ENCODE data around the gene GART. TPM values are rescaled to one million over a fixed set of nuclear protein-coding genes. Genes with fewer than 3 reads are reported as not detected.
A peak's percentile ranks its signal among the peaks of the same experiment; 100 is the strongest.

The GART gene
- total RNA-seq, 1 experiment from 2014 or later: 241 TPM

- intact Hi-C loops (cut with micrococcal nuclease): no loop called here
- peak overlapping the region; percentile 87 for H2AFZ ChIP-seq (ENCODE audit: low read depth, low read length, poor library complexity, severe bottlenecking)
- no peak for TF ChIP-seq TCF7L2 (IDR thresholded peaks at IDR 0.05; ENCODE audit: borderline replicate concordance, extremely low read depth, insufficient read depth, insufficient read length)
- no peaks in the 10 kb centered on the region for H4K20me1 ChIP-seq (ENCODE audit: insufficient read depth)
- POLR2A ChIA-PET: interaction anchor here (0.9 to 3.8 kb wide), 3 partner anchors 9 to 15 kb away, joined by 3 to 52 read pairs (median 4); partner anchors contain the start of gene TMEM50B
- peak overlapping the region; percentile 34; the same call in 1 of the 2 replicates for H3K27ac ChIP-seq (ENCODE audit: low read depth, low read length)
- H3K79me2 ChIP-seq (ENCODE audit: insufficient read depth, low read length): no peaks in the 10 kb centered on the region
- RAD21 ChIA-PET (ENCODE audit: low non-redundant PET in 1 of 2, low total read pairs in 2 of 2, uncharacterized antibody in 2 of 2, unreplicated experiment in 2 of 2): no interaction called here
- CTCF ChIA-PET: interaction anchor here (0.8 to 1.2 kb wide), 2 partner anchors 11 to 114 kb away, joined by 3 to 7 read pairs; partner anchors contain the start of gene TMEM50B
- no peaks in the 10 kb centered on the region for H3K9me3 ChIP-seq (ENCODE audit: control insufficient read depth in 1 of 2, insufficient read depth in 1 of 2, low read depth in 1 of 2, low read length in 2 of 2)
- H3K36me3 ChIP-seq (ENCODE audit: control insufficient read depth in 1 of 2, insufficient read depth in 2 of 2, low read length in 2 of 2): no peaks in the 10 kb centered on the region
- peak overlapping the region; percentile 60 to 69 for H3K4me3 ChIP-seq (replicated peaks in 1 of 2; ENCODE audit: low read depth in 1 of 2, low read length in 2 of 2)
- H3K27me3 ChIP-seq (ENCODE audit: insufficient read depth, low read length): no peaks in the 10 kb centered on the region
- H3K9me2 ChIP-seq (ENCODE audit: insufficient read depth): no peaks in the 10 kb centered on the region
- peaks cover 5 to 10% of the 10 kb centered on the region in 2 experiments; a peak in 2 of 4 replicates for H3K4me1 ChIP-seq (ENCODE audit: control insufficient read depth in 1 of 2, insufficient read depth in 2 of 2, low read length in 2 of 2)
- H3K9ac ChIP-seq (ENCODE audit: low read length): peak overlapping the region; percentile 51
- TSS peak; percentile 65 for BruUV-seq (replicated peaks)
- DNase-seq (ENCODE audit: low read depth, low spot score) (peak; percentile 7), ATAC-seq (no peak; the same call in 1 of the 2 replicates)
- peak overlapping the region; percentile 79 for H3K4me2 ChIP-seq (ENCODE audit: low read length)
Observed at GRCh38 chr21:33490991-33491372, 50.9 kb downstream of the GART start.

- Histone ChIP-seq H3K9me3 (ENCODE audit: control insufficient read depth in 1 of 2, insufficient read depth in 1 of 2, low read depth in 1 of 2, low read length in 2 of 2) (no peaks in the 10 kb centered on the region), H3K9me2 (ENCODE audit: insufficient read depth) (no peaks in the 10 kb centered on the region), H3K4me2 (ENCODE audit: low read length) (no peak overlapping the region), H3K4me1 (ENCODE audit: control insufficient read depth in 1 of 2, insufficient read depth in 2 of 2, low read length in 2 of 2) (peaks cover 5 to 10% of the 10 kb centered on the region in 2 experiments; a peak in 2 of 4 replicates), H4K20me1 (ENCODE audit: insufficient read depth) (no peaks in the 10 kb centered on the region), H3K79me2 (ENCODE audit: insufficient read depth, low read length) (no peaks in the 10 kb centered on the region), H3K27ac (ENCODE audit: low read depth, low read length) (no peak overlapping the region), H3K36me3 (ENCODE audit: control insufficient read depth in 1 of 2, insufficient read depth in 2 of 2, low read length in 2 of 2) (no peaks in the 10 kb centered on the region), H3K27me3 (ENCODE audit: insufficient read depth, low read length) (no peaks in the 10 kb centered on the region), H3K9ac (ENCODE audit: low read length) (no peak overlapping the region), H3K4me3 (replicated peaks in 1 of 2; ENCODE audit: low read depth in 1 of 2, low read length in 2 of 2) (no peak overlapping the region), H2AFZ (ENCODE audit: low read depth, low read length, poor library complexity, severe bottlenecking) (no peak overlapping the region)
- no peak for DNase-seq (ENCODE audit: low read depth, low spot score)
- CTCF ChIA-PET: no interaction called here
- TF ChIP-seq YY1 (IDR thresholded peaks at IDR 0.05; ENCODE audit: extremely low read depth, insufficient replicate concordance, low read depth, low read length) (no peak), SIN3A (IDR thresholded peaks at IDR 0.05; ENCODE audit: low read depth) (no peak), ZFX (IDR thresholded peaks at IDR 0.05) (no peak), REST (IDR thresholded peaks at IDR 0.05; ENCODE audit: low read depth) (no peak), CEBPB (IDR thresholded peaks at IDR 0.05; ENCODE audit: low read depth) (no peak), EZH2phosphoT487 (IDR thresholded peaks at IDR 0.05; ENCODE audit: borderline replicate concordance) (no peak), CTCF (IDR thresholded peaks at IDR 0.05 in 2 of 3, conservative IDR thresholded peaks at IDR 0.05 in 1 of 3; ENCODE audit: borderline replicate concordance in 1 of 3, insufficient read depth in 1 of 3, low read depth in 2 of 3, low read length in 2 of 3) (no peak), MAX (IDR thresholded peaks at IDR 0.05) (no peak), JUND (IDR thresholded peaks at IDR 0.05) (no peak), SRF (IDR thresholded peaks at IDR 0.05; ENCODE audit: low read depth) (no peak), POLR2A (IDR thresholded peaks at IDR 0.05; ENCODE audit: borderline replicate concordance, extremely low read depth, insufficient read depth, insufficient read length) (no peak), EZH2 (IDR thresholded peaks at IDR 0.05) (no peak), TCF7L2 (IDR thresholded peaks at IDR 0.05; ENCODE audit: borderline replicate concordance, extremely low read depth, insufficient read depth, insufficient read length) (no peak), ATF3 (IDR thresholded peaks at IDR 0.05) (no peak)
- RAD21 ChIA-PET (ENCODE audit: low non-redundant PET in 1 of 2, low total read pairs in 2 of 2, uncharacterized antibody in 2 of 2, unreplicated experiment in 2 of 2): no interaction called here
- POLR2A ChIA-PET: no interaction called here
- ATAC-seq: no peak
- intact Hi-C loops (cut with micrococcal nuclease): no loop called here
- BruUV-seq (replicated peaks): no TSS peak
Observed at GRCh38 chr21:33488936-33489335, 53.0 kb downstream of the GART start.

Measured in HCT116 (cell line).